IMR-90 (cell line): ENCODE measurements around the gene DYNC1H1. TPM values are rescaled to one million over a fixed set of nuclear protein-coding genes. Genes with fewer than 3 reads are reported as not detected.

ENCODE experiments used
- ATAC-seq: fragments of 200-7000 bp; cut with Tn5 transposase; 2 replicates; pipeline ENCODE4 v1.9.1; 2020; ENCODE audit warnings: low read depth, mild to moderate bottlenecking, moderate library complexity
- BruUV-seq: library from RNA; stranded (reverse); fragments of 400-500 nt; replicated peaks from 2 replicates; lab custom pipeline; 2021; lab: Mats Ljungman, UMichigan
- CTCF ChIA-PET: fragments of 300-600 bp; formaldehyde crosslinking; extraction: SDS; loops from one replicate; lab custom pipeline; 2021; ENCODE audit warnings: antibody characterized with exemption; lab: Yijun Ruan, JAX
- POLR2A ChIA-PET: fragments of 300-600 bp; sonication (Branson Sonifier 250); formaldehyde crosslinking; loops from one replicate; lab custom pipeline; 2022; ENCODE audit warnings: antibody characterized with exemption; ENCODE audit not compliant: unreplicated experiment; lab: Charles Lee
- DNase-seq: peaks from one replicate; pipeline ENCODE4 v3.0.0; 2013
- H2AFZ ChIP-seq: replicated peaks from 2 replicates; pipeline ENCODE3; 2013; ENCODE audit warnings: low read length, mild to moderate bottlenecking; ENCODE audit not compliant: poor library complexity
- H2AK5ac ChIP-seq: 2 replicates; pipeline ENCODE4 v1.6.1; 2013; ENCODE audit warnings: low read depth, low read length, inconsistent platforms
- H2AK9ac ChIP-seq: replicated peaks from 2 replicates; pipeline ENCODE3; 2013; ENCODE audit warnings: mild to moderate bottlenecking, low read depth, low read length, moderate library complexity; ENCODE audit not compliant: poor library complexity
- H2BK120ac ChIP-seq: 2 replicates; pipeline ENCODE4 v1.6.1; 2013; ENCODE audit warnings: low read depth, low read length, inconsistent platforms
- H2BK15ac ChIP-seq: 3 replicates; pipeline ENCODE4 v1.6.1; 2013; ENCODE audit warnings: low read depth, low read length, inconsistent platforms
- H2BK20ac ChIP-seq: 2 replicates; pipeline ENCODE4 v1.6.1; 2013; ENCODE audit warnings: low read depth, mild to moderate bottlenecking, inconsistent platforms, low read length, moderate library complexity
- H2BK5ac ChIP-seq: 2 replicates; pipeline ENCODE4 v1.6.1; 2013; ENCODE audit warnings: mild to moderate bottlenecking, low read depth, low read length, inconsistent platforms; ENCODE audit not compliant: poor library complexity, severe bottlenecking
- H3K14ac ChIP-seq: replicated peaks from 2 replicates; pipeline ENCODE4 v1.6.1; 2013; ENCODE audit warnings: low read depth, low read length, inconsistent platforms
- H3K18ac ChIP-seq: 2 replicates; pipeline ENCODE4 v1.6.1; 2013; ENCODE audit warnings: low read depth, low read length, control low read depth
- H3K23ac ChIP-seq: 2 replicates; pipeline ENCODE4 v1.6.1; 2013; ENCODE audit warnings: low read depth, low read length, inconsistent platforms
- H3K27ac ChIP-seq: 2 replicates; pipeline ENCODE4 v1.5.1; 2013; ENCODE audit warnings: mild to moderate bottlenecking, control low read depth, low read length; ENCODE audit not compliant: insufficient read depth
- H3K27me3 ChIP-seq: 2 replicates; pipeline ENCODE4 v1.6.1; 2013; ENCODE audit warnings: low read length; ENCODE audit not compliant: control insufficient read depth, insufficient read depth
- H3K36me3 ChIP-seq: 2 replicates; pipeline ENCODE4 v1.6.1; 2013; ENCODE audit warnings: low read length, mixed read lengths; ENCODE audit not compliant: control insufficient read depth, insufficient read depth
- H3K4ac ChIP-seq: 2 replicates; pipeline ENCODE4 v1.6.1; 2013; ENCODE audit warnings: low read depth, low read length, inconsistent platforms
- H3K4me1 ChIP-seq: 2 replicates; pipeline ENCODE4 v1.6.1; 2013; ENCODE audit warnings: low read length, mixed read lengths; ENCODE audit not compliant: control insufficient read depth, insufficient read depth
- H3K4me2 ChIP-seq: 2 replicates; pipeline ENCODE4 v1.6.1; 2013; ENCODE audit warnings: low read depth, mild to moderate bottlenecking, control low read depth, low read length, moderate library complexity
- H3K4me3 ChIP-seq: 2 replicates; pipeline ENCODE4 v1.5.1; 2013; ENCODE audit warnings: low read depth, mild to moderate bottlenecking, control low read depth, low read length, moderate library complexity; ENCODE audit not compliant: insufficient read depth
- H3K56ac ChIP-seq: 2 replicates; pipeline ENCODE4 v1.6.1; 2013; ENCODE audit warnings: low read length, inconsistent platforms; ENCODE audit not compliant: insufficient read depth; ENCODE audit errors: extremely low read depth
- H3K79me1 ChIP-seq, 2 experiments: 2 replicates each; pipeline ENCODE4 v1.6.1; 2013; ENCODE audit warnings: low read length in 2 of 2, inconsistent platforms in 1 of 2, low read depth in 1 of 2
- H3K9ac ChIP-seq: 2 replicates; pipeline ENCODE4 v1.6.1; 2013; ENCODE audit warnings: low read depth, low read length, control low read depth
- H3K9me1 ChIP-seq: 2 replicates; pipeline ENCODE4 v1.6.1; 2013; ENCODE audit warnings: low read length, inconsistent platforms; ENCODE audit not compliant: insufficient read depth
- H3K9me3 ChIP-seq: 2 replicates; pipeline ENCODE4 v1.6.1; 2013; ENCODE audit warnings: low read length; ENCODE audit not compliant: control insufficient read depth, insufficient read depth
- H4K20me1 ChIP-seq: 2 replicates; pipeline ENCODE4 v1.6.1; 2013; ENCODE audit warnings: low read length, inconsistent platforms; ENCODE audit not compliant: insufficient read depth
- H4K5ac ChIP-seq: 2 replicates; pipeline ENCODE4 v1.6.1; 2013; ENCODE audit warnings: mild to moderate bottlenecking, low read depth, low read length, control low read depth
- H4K8ac ChIP-seq, 2 experiments: 2 replicates each; pipeline ENCODE4 v1.6.1; 2013; ENCODE audit warnings: low read depth in 2 of 2, low read length in 2 of 2, control low read depth in 1 of 2, inconsistent platforms in 1 of 2
- H4K91ac ChIP-seq: 2 replicates; pipeline ENCODE4 v1.6.1; 2013; ENCODE audit warnings: low read depth, low read length, inconsistent platforms; ENCODE audit not compliant: insufficient read depth
- BHLHE40 ChIP-seq: fragments of 150-350 bp; IDR thresholded peaks from 2 replicates; pipeline ENCODE4 v1.6.1; 2016; ENCODE audit warnings: mild to moderate bottlenecking, low read depth, low read length
- CEBPB ChIP-seq: IDR thresholded peaks from 2 replicates; pipeline ENCODE4 v1.6.1; 2012; ENCODE audit warnings: low read depth, low read length, improper control_type of control experiment
- CTCF ChIP-seq: conservative IDR thresholded peaks from 2 replicates; pipeline ENCODE4 v1.5.1; 2012; ENCODE audit warnings: mild to moderate bottlenecking, low read depth, low read length, improper control_type of control experiment
- FOS ChIP-seq: fragments of 150-350 bp; IDR thresholded peaks from 2 replicates; pipeline ENCODE4 v1.6.1; 2016; ENCODE audit warnings: low read depth, low read length
- RCOR1 ChIP-seq: IDR thresholded peaks from 2 replicates; pipeline ENCODE4 v1.6.1; 2012; ENCODE audit warnings: mild to moderate bottlenecking, low read length, improper control_type of control experiment; ENCODE audit not compliant: insufficient replicate concordance
- WGBS, 2 experiments: methylation state at CpG; one replicate each; pipeline versions ENCODE4 v1.1.5 to v1.1.7; 2013; ENCODE audit warnings: missing lambda C conversion rate in 2 of 2; ENCODE audit not compliant: insufficient read length in 1 of 2; ENCODE audit errors: extremely low coverage in 2 of 2; 5-methylcytosine and 5-hydroxymethylcytosine counted together
- dilution Hi-C: fragments of 300-500 bp; cut with HindIII; formaldehyde crosslinking; loops from one replicate; pipeline ENCODE4 v1.14.3; 2018; ENCODE audit warnings: low sequenced_read_pairs; ENCODE audit not compliant: unreplicated experiment
- in situ Hi-C: fragments of 300-500 bp; cut with MboI; formaldehyde crosslinking; loops from 3 replicates; pipeline ENCODE4 v1.14.3; 2019; ENCODE audit warnings: low sequenced_read_pairs, inconsistent platforms, mixed read lengths
- intact Hi-C: fragments of 100-400 bp; cut with micrococcal nuclease; formaldehyde crosslinking; loops from 2 replicates; pipeline ENCODE4 v1.10.0; 2022
- polyA plus RNA-seq, 3 experiments: library from polyadenylated mRNA; depleted of rRNA; stranded (reverse); fragments of >200 nt; gene quantifications; 2 replicates each; pipeline ENCODE4 v1.2.3, GENCODE V29; 2012; ENCODE audit warnings: low replicate concordance in 1 of 3
- total RNA-seq: library from RNA; depleted of rRNA; stranded (reverse); fragments of >200 nt; gene quantifications from 2 replicates; pipeline ENCODE4 v1.2.3, GENCODE V29; 2012

Gene DYNC1H1
- total and polyA plus RNA-seq, 2 of the 4 experiments (the other 2 are of a cell fraction): 240 to 670 TPM

- H3K56ac ChIP-seq: no peak overlapping the region
- H2AK9ac ChIP-seq: no peak overlapping the region
- POLR2A ChIA-PET: no interaction called here
- H4K91ac ChIP-seq: no peak overlapping the region
- H3K79me1 ChIP-seq: peaks cover 15 to 60% of the 10 kb centered on the region in 2 experiments
- CTCF ChIA-PET: no interaction called here
- H3K14ac ChIP-seq: no peak overlapping the region
- H2AK5ac ChIP-seq: no peak overlapping the region
- WGBS, 2 experiments: no CpG with 5 or more reads among the region's 6 CpGs
- peaks cover 56% of the 10 kb centered on the region for H4K20me1 ChIP-seq
- no TSS peak for BruUV-seq
- H3K9me3 ChIP-seq: no peaks in the 10 kb centered on the region
- no peak overlapping the region for H2BK15ac ChIP-seq
- no peak overlapping the region for H2AFZ ChIP-seq
- no peak overlapping the region for H3K27ac ChIP-seq
- H4K5ac ChIP-seq: no peak overlapping the region
- ATAC-seq (peak; percentile 24; the same call in 1 of the 2 replicates), DNase-seq (peak; percentile 75)
- peak overlapping the region; percentile 45 for H2BK5ac ChIP-seq
- H2BK20ac ChIP-seq: no peak overlapping the region
- intact Hi-C loops: no loop called here
- H4K8ac ChIP-seq: peak overlapping the region in 1 of 2 experiments; percentile 17; a peak in 1 of 4 replicates
- peaks cover 15% of the 10 kb centered on the region for H3K9me1 ChIP-seq
- H3K9ac ChIP-seq: no peak overlapping the region
- dilution Hi-C loops: no loop called here
- H3K4ac ChIP-seq: no peak overlapping the region
- H3K4me2 ChIP-seq: no peak overlapping the region
- TF ChIP-seq RCOR1 (no peak), CTCF (no peak), CEBPB (0 out of 2 replicates have a peak, but pooled peaks have one; percentile 32), FOS (no peak), BHLHE40 (no peak)
- no peak overlapping the region for H3K18ac ChIP-seq
- no peak overlapping the region for H3K4me3 ChIP-seq
- no peak overlapping the region for H2BK120ac ChIP-seq
- H3K23ac ChIP-seq: no peak overlapping the region
- in situ Hi-C loops: no loop called here
- no peaks in the 10 kb centered on the region for H3K27me3 ChIP-seq
- peaks cover 10% of the 10 kb centered on the region for H3K4me1 ChIP-seq
- peaks cover 31% of the 10 kb centered on the region for H3K36me3 ChIP-seq
Measured at GRCh38 chr14:101977311-101978071, 13.1 kb downstream of the DYNC1H1 start.
